Kidney glomerular epithelial cell (primary cell): ENCODE data around the gene UPK1B.
"Not testable (repeated sequence)": the region's sequence is repeated elsewhere in the genome, so short reads cannot be mapped to it uniquely, and the experiment has no call there.

Experiments used
- DNase-seq: peaks from one replicate; lab custom pipeline; 2025; lab: John Stamatoyannopoulos, UW

UPK1B gene

DNA sequence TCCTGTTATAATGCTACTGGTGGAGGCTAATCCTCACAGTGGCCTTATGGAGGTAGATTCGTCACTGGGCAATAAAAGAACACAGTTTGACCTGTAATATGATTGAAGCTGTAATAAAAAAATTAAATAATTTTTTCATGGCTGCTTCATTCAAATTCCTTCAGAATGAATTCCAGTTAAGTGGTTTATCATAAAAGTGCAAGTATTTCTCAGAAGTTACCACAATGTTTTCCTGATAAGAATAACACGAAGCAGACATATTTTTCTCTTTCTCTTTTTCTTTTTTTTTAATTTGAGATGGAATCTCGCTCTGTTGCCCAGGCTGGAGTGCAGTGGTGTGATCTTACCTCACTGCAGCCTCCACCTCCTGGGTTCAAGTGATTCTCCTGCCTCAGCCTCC is 51.7 kb downstream of the UPK1B start:
- DNase-seq, result no peak

DNA sequence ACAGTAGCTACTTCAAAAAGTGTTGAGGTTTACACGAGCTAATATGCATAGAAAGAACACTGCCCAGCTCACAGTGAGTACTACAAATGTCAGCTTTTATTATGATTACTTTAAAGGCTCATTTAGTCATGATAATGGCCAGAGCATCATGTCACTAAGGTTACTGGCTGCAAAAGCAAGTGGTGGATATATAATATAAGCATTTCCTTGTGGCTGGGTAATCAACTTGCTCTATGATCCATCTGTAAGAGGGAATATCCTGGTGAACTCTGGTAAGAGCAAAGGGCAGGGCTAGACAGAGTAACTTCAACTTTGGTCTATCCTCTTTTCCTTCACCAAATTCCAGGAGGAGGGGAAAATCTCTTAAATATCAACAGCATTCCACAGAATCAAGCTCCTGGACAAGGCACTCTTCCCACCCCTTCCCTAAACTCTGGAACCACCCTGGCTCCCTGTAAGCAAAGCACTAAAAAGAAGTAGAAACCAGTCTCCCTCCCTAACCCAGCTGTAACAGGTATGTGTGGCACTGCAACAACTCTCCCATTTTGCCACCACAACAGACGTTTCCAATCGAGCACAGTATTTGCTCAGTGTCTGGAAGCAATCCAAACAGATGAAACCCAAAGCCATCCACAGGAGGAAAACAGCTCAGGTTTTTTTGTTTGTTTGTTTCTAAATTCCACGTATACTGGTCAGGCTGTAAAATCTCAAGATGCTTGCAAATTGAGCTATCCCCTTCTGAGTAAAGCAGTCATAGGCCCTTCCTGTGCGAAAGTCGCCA is 53.9 kb downstream of the UPK1B start:
- DNase-seq, result no peak

- no peak for DNase-seq
Observed at GRCh38 chr3:119228373-119229145, 55.2 kb downstream of the UPK1B start.

DNA sequence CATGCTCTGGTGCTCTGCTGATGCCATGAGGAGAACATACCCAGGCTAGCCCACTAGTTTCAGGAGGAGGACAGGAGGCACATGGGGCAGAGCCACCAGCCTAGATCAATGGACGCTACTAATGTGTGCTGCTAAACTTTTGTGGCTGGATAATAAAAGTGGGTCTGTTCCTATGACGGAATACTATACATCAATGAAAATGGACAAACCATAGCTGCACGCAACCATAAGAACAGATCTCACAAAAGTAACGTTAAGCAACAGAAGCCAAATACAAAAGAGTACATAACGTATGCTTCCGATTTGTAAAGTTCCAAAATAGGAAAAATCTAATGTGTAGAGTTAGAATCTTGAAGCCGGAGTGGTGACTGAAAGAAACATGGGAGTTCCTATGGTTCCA is 55.8 kb downstream of the UPK1B start:
- no peak for DNase-seq

- DNase-seq, result no peak
Observed at GRCh38 chr3:119230071-119230470, 56.7 kb downstream of the UPK1B start.

GRCh38 chr3:119230745-119231144 is 57.3 kb downstream of the UPK1B start:
- no peak for DNase-seq

- DNase-seq, result no peak
Observed at GRCh38 chr3:119234610-119235009, 61.2 kb downstream of the UPK1B start.

- DNase-seq, result peak; percentile 27
Observed at GRCh38 chr3:119235151-119235550, 61.8 kb downstream of the UPK1B start.

DNA sequence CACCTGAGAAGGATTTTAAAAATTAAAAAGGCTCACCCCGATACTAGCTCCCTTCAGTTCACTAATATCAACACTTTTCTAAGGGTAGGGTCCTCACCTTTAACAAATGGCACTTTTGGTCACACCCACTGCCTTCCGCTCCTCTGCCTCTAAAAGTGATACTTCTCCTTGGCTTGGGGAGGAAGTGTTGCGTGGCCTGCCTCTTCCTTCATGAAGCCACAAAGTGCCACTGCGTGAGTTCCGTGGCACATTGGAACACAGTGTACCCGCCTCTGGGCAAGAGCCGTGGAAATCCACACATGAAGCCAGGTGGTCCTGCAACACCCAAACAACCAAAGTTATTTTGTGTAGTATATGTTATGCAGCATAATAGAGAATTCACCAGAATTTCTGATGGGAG is 63.4 kb downstream of the UPK1B start:
- no peak for DNase-seq

DNA sequence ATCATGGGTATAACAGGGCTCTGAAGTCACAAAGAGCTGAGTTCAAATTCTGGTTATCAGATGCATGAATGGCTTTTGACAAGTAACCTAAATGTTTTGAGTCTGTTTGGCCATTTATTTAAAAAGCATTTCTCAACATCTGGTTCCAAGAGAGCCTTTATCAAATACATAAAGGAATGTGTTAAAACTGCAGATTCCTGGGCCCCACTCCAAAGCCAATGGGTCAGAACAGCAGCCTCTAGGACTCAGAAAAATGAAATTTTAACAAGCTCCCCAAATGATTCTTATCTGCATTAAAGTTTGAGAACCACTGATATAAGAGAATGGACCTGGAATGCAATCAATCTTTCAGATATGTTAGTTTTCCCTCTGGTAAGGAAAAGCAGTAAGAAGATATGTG is 63.9 kb downstream of the UPK1B start:
- DNase-seq, result no peak

GRCh38 chr3:119238363-119238762 is 65.0 kb downstream of the UPK1B start:
- DNase-seq, result no peak

- no peak for DNase-seq
Observed at GRCh38 chr3:119239206-119239820, 65.9 kb downstream of the UPK1B start.

DNA sequence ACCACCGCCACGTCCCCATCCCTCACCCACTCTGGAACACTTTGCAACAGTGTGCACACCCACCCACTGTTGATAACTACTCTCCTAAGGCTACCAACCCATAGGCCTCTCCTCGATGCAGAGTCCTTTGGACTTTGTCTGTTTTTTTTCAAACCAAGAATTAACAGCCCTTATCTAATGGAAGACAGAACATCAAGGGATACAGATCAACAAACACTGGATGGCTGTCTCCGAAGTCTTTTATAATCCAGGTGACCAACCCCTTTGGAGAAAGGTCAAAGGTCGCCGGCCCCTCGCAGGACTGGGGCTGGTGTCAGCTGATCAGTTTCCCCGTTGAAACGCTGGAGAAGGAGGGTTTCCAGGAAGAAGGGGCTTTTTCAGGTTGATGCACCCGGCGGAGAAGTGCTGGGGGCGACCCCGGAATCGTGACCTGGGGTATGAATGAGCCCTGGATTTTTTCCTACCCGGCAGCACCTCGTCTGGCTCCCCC is 66.7 kb downstream of the UPK1B start:
- peak; percentile 16 for DNase-seq

DNA sequence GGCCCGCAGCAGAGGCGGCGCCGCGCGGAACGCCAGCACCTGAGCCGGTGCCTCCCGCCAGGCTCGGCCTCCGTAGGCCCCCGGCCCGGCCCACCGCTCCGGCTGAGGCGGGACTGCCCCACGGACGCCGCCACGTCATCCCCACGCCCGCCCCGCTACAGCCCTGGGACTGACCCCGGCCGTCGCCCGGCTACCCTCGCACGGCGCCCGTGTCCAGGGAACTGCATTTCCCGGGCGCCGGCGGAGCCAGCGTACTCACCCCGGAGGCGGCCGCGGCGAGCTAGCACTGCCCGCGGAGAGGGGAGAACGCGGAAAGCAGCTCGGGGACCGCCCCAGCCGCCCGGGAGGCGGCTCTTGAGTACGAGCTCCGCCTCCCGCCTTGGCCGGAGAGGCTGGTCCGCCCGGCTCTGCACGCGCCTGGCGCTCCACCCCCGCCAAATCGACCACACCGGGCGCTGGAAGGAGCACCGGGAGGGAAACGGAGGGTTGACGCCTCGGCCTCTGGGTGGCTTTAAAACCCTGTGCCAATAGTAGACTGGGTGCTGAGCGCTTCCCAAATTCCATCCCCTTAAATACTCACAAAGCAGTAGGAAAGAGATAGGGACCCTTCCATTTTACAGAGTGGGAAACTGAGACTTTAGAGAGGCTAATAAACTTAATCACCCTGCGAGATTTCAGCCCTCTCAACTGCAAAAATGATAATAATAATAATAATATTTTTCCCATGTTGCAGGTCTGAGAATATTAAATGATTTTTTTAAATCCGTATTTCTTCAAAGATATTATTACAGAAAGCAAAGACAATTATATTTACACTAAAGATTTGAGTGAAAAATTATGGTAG is 67.4 kb downstream of the UPK1B start, which contains the start of gene B4GALT4:
B4GALT4 (minus strand) TSS at position 288 of the 844 bp plus-strand sequence. CDS start 10,779 bp downstream, outside the sequence.
- peak; percentile 68 for DNase-seq

- not testable (repeated sequence) for DNase-seq
Observed at GRCh38 chr3:119242387-119243057, 69.1 kb downstream of the UPK1B start.

DNA sequence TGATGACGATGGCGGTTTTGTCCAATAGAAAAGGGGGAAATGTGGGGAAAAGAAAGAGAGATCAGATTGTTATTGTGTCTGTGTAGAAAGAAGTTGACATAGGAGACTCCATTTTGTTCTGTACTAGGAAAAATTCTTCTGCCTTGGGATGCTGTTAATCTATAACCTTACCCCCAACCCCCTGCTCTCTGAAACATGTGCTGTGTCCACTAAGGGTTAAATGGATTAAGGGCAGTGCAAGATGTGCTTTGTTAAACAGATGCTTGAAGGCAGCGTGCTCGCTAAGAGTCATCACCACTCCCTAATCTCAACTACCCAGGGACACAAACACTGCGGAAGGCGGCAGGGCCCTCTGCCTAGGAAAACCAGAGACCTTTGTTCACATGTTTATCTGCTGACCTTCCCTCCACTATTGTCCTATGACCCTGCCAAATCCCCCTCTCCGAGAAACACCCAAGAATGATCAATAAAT is 69.7 kb downstream of the UPK1B start:
- DNase-seq, result not testable (repeated sequence)

- DNase-seq, result no peak
Observed at GRCh38 chr3:119243712-119244111, 70.3 kb downstream of the UPK1B start.

DNA sequence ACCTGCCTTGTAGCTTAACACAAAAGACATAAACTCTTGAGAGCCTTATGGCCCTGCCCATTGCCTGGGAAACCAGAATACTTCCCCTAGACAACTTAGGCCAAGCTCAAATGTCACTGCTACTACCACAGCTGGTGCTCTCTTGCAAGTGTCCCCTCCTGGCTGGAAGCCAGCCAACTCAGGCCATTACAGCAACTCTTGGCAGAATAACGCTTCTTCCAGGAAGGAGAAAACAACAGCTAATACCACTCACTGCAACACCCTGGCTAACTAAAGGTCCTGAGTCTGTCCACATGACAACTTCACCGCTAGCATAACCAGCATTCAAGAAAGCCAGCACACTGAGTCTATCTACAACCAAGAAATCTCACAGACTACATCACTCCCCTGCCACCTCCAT is 72.4 kb downstream of the UPK1B start:
- DNase-seq, result no peak
